Activated T-cell treated with anti-CD3 and anti-CD28 coated beads for 1 hour (primary cell): Measurements from ENCODE around the gene DRAM2.
"Not testable (repeated sequence)": the region's sequence is repeated elsewhere in the genome, so short reads cannot be mapped to it uniquely, and the experiment has no call there.

Experiments
- DNase-seq: peaks from one replicate; pipeline ENCODE4 v3.0.0-alpha.2; 2020; ENCODE audit warnings: low read depth

DRAM2 gene

DNA sequence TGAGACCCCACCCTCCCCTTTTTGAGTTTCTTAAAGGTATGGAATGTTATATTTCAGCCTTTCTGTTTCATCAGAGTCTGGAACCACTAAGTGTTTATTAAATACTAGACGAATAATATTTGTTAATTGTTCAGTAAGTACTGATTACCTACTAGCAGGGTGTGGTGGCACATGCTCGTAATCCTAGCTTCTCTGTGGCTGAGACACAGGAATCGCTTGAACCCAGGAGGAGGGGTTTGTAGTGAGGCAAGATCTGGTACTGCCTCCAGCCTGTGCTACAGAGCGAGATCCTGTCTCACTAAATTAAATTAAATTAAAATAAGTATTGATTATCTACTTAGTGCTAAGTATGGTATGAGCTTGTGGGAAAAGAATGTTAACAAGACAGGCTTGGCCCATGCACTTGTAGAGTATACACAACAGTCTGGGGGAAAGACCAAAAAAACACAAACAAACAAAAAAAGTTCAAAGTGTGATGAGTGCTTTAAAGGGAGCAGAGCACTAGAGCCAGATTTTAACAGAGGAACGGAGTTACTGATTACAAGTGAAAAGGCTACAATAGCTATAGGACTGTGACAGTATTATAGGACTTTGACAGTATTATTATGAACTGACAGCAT, 2.6 kb upstream of the DRAM2 start:
- no peak for DNase-seq

- DNase-seq: no peak
These were observed 1.6 kb upstream of the DRAM2 start for GRCh38 chr1:111141245-111142220.

GRCh38 chr1:111140680-111140967, 731 bp upstream of the DRAM2 start:
- no peak for DNase-seq

DNA sequence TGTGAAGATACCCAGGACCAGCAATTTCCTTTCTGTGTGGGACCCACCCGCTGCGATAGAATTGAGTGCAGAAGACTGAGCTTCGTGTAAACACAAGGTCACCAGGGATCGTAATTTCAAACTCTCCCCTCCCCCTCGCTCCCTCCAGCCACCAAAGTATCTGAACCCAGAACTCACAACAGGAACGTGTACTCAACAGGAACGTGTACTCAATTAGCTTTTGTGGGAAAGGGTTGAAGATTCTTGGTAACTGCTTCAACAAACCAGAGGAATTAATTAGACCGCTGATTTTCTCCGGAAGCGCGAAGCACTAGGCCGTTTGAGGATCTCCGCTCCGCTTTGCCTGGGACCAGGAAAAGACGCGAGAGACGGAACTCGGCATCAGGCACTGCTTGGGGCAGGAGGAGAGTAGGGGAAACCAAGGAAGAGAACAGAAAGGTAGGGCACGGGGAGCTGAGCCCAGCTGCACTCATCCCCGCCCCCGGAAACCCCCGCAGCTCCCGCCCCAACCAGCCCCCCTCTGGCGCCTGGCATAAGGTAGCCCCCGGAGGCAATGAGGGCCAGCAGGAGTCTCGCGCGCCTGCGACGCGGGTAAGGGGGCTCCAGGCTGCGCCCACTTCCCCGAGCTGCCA, 453 bp downstream of the DRAM2 start:
- DNase-seq: peak; percentile 32

DNA sequence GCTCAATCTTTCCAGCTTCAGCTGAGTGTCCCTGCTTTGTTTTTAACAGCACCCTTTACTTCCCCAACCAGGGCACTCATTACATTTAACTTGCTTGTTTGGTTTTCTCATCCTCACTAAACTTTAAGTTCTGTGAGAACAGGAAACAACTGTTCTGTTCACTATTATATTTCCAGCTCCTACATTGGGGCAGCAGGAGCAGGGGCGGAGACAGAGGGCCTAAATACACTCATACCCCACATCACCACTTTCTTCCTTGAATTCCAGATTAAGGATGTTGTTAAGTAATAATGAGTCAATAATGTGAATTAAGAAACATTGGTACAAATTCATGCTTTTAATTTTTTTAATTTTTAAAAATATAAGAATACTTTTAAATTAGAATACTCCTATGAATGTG, 6.0 kb downstream of the DRAM2 start:
- no peak for DNase-seq

GRCh38 chr1:111131693-111132092, 8.2 kb downstream of the DRAM2 start:
- no peak for DNase-seq

DNA sequence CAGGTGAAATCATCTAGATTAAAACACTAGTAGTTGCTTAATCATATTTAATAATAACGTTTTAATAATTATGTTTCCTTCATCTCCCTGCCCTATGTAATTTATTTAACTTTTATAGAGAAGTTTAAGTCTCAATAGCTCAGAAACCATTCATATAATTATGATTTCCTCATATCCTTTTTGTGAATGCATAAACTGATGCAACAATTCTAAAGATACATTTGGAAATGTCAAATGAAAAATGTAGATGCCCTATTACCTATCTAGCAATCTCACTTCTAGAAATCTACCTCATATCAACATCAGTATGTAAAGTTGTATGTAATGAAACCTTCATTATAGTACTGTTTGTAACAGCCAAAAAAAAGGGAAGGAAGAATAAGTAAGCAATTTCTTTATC, 10.5 kb downstream of the DRAM2 start:
- no peak for DNase-seq

DNA sequence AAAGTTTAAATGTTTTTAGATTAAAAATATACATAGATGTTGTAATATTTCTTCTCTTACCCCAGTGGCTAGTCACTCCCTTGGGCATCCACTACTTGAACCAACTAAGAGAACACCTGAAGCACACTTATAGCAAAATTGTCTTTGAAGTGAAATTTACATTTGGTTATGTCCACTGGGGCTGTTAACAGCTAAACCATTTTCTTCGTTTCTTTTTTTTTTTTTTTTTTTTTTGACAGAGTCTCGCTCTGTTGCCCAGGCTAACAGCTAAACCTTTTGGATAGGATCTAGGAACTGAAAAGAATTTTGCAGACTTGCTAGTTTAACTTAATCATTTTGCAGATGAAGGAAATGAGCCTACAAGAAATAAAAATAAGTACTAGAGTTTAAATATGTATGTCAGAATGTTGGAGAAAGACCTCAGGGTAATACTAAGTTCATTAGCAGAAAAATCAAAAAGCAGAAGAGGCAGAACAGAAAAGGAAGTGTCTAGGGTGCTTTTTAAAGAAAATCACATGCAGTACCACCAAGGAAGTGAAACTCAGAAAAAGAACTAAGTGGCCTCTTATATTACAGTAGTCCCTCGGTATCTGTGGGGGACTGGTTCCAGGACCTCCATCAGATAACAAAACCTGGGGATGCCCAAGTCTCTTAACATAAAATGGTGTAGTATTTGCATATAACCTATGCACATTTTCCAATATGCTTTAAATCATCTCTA, 11.8 kb downstream of the DRAM2 start:
- no peak for DNase-seq

DNA sequence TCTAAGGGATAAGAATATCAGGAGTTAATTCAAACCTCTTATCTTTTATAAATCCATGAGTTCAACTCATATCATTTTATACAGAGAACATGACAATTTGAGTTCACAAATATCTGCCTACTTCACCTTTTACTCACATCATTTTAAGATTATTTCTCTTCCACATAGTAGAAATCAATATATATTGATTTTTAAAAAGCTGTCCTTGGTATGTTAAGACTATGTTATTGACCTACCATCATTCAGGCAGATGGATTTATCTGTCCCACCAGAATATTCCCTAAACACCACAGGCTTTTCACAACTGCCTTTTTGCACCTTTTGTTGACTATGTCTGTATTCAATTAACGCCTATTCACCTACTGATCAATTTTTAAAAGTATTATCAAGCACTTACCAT, 13.5 kb downstream of the DRAM2 start:
- no peak for DNase-seq

- no peak for DNase-seq
These were observed 23.4 kb downstream of the DRAM2 start for GRCh38 chr1:111116496-111116895.

- DNase-seq: no peak
These were observed 29.5 kb downstream of the DRAM2 start for GRCh38 chr1:111110197-111110899.

GRCh38 chr1:111104981-111105380, 34.9 kb downstream of the DRAM2 start:
- DNase-seq: no peak

GRCh38 chr1:111101854-111102642, 37.8 kb downstream of the DRAM2 start:
- no peak for DNase-seq

- no peak for DNase-seq
These were observed 40.6 kb downstream of the DRAM2 start for GRCh38 chr1:111099289-111099688.

DNA sequence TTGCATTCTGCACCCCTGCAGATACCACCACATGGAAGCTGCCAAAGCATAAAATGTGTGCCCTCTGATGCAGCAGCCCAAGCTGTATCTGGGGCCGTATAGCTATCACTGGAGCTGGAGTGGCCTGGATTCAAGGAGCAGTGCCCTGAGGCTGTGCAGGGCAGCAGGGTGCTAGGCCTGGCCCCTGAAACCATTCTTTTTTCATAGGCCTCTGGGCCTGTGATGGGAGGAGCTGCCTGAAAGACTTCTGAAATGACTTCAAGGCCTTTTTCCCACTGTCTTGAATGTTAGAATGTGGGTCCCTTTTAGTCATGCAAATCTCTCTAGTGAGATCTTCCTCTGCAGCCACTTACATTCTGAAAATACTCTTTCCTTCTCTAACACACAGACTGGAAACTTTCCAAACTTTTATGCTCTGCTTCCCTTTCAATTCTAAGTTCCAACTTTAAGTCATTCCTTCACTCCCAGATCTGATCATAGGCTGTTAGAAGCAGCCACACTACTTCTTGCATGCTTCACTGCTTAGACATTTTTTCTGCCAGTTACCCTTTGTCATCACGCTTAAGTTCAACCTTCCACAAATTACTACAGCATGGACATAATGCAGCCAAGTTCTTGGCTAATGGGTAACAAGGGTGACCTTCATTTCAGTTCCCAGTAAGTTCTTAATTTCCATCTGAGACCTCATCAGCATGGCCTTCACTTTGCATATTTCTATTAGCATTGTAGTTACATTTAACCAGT, 42.4 kb downstream of the DRAM2 start:
- DNase-seq: no peak

DNA sequence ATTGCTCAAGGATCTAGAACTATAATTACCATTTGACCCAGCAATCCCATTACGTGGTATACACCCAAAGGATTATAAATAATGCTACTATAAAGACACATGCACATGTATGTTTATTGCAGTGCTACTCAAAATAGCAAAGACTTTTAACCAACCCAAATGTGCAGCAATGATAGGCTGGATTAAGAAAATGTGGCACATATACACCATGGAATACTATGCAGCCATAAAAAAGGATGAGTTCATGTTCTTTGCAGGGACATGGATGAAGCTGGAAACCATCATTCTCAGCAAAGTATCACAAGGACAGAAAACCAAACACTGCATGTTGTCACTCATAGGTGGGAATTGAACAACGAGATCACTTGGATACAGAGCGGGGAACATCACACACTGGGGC, 44.5 kb downstream of the DRAM2 start:
- not testable (repeated sequence) for DNase-seq

DNA sequence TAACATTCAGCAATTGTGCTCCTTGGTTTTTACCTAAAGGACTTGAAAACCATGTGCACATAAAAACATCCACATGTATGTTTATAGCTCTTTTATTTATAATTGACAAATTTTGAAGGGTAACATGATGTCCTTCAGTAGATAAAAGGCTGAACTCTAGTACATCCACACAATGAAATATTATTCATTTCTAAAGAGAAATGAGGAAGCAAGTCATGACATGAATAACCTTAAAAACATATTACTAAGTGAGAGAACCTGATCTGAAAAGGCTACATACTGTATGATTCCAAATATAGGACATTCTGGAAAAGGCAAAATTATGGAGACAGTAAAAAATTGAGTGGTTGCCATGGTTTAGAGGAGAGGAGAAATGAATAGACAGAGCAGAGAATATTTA, 50.3 kb downstream of the DRAM2 start:
- DNase-seq: no peak

- no peak for DNase-seq
These were observed 54.2 kb downstream of the DRAM2 start for GRCh38 chr1:111085676-111086075.

GRCh38 chr1:111084999-111085398, 54.9 kb downstream of the DRAM2 start:
- DNase-seq: no peak

DNA sequence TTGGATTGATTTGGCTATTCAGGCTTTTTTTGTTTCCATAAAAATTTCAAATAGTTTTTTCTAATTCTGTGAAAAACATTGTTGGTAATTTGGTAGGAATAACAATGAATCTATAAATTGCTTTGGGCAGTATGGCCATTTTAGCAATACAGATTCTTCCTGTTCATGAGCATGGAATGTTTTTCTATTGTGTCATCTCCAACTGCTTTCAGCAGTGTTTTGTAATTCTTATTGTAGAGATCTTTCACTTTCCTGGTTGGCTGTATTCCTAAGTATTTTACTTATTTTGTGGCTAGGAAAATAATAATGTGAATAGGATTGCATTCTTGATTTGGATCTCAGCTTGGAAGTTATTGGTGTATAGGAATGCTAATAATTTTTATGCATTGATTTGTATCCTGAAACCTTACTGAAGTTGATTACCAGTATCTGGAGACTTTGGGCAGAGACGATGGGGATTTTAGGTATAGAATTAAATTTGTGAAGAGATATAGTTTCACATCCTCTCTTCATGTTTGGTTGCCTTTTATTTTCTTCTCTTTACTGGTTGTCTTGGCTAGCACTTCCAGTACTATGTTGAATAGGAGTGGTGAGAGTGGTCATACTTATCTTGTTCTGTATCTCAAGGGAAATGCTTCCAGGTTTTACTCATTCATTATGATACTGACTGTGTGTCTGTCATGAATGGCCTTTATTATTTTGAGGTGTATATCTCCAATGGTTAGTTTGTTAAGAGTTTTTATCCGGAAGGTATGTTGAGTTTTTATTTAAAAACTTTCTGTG, 57.3 kb downstream of the DRAM2 start:
- no peak for DNase-seq
